Esophagus squamous epithelium (tissue), 4 donors: ENCODE results near the gene CRYL1.

Experiments used
- CTCF ChIP-seq, 6 experiments: fragments of 450-650 bp in 4 of 6; fragments of 200-600 bp in 2 of 6; sonication (generic) in 2 of 6; IDR thresholded peaks; one replicate each; pipeline ENCODE4 v1.5.1; 2016 to 2019; ENCODE audit warnings: antibody characterized with exemption in 6 of 6, mild to moderate bottlenecking in 4 of 6, moderate library complexity in 4 of 6
- POLR2A ChIP-seq, 4 donors: fragments of 450-650 bp; IDR thresholded peaks; one replicate each; pipeline ENCODE4 v1.6.1; 2017; ENCODE audit warnings: antibody characterized with exemption in 4 of 4, mild to moderate bottlenecking in 4 of 4, moderate library complexity in 3 of 4

DNA sequence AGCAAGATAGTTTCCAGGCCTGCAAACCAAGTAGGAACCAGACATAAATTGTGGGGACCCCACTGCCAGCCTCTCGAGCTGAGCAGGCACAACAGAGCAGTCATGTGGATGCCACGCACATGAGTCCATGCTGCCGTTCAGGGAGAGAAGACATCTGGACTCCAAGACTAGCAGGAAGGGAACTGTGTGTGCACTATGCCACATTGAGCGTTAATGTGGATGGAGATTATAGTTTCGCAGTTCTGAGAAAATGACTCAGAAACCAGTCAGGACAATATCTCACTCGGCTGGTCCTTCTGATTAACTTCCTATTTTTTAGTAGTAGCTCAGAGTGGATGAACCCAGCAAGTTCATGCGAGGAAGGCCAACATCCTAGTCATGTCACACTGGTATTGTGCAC lies 124.9 kb downstream of the CRYL1 start:
- no peak for TF ChIP-seq CTCF (IDR thresholded peaks at IDR 0.05)
- no peak for TF ChIP-seq POLR2A (IDR thresholded peaks at IDR 0.05)
